ENCODE data around the gene MAP4K2. TPM values are rescaled to one million over a fixed set of nuclear protein-coding genes. Genes with fewer than 3 reads are reported as not detected.

The MAP4K2 gene
- total and polyA plus RNA-seq, 2 experiments from 2014 or later, result 9.9 to 42.6 TPM

DNA sequence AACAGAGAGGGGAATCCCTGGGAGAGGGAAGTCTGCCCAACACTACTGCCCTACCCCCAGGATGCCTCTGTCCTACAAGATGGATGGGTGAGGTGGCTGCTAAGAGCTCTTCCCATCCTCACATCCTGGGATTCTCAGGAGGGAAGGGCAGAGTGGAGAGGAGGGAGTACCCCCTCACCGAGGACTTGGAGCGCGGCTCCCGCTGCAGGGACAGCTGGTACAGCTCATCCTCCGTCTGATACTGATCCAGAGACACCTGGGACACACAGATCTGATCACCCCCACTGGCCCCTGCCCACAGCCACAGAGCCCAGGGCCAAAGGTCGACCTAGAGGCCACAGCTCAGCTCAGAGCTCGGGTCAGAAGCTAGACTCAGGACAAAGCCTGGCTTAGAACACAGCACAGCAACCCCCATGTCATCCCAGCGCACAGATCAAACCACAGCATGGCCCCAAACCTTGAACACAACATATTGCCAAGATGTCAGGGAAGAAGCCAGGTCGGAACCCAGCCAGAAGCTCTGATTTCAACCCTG, 67.2 kb downstream of the MAP4K2 start (continued):
- TF ChIP-seq ZNF462 (CRISPR knock-in tag; IDR thresholded peaks at IDR 0.05) (no peak), CREB1 (CRISPR knock-in tag; IDR thresholded peaks at IDR 0.05; ENCODE audit: low read depth) (no peak), POLR2AphosphoS5 (IDR thresholded peaks at IDR 0.05; ENCODE audit: low read depth) (no peak)

Other genes starting within 250 kb of the MAP4K2 start
- gene SLC22A11, start 247.3 kb downstream of the MAP4K2 start, total RNA-seq (2014; rRNA removed; shearing (Covaris generic)), result not detected in 2 replicates
- not detected in 2 replicates for gene SLC22A11, start 247.3 kb downstream of the MAP4K2 start, polyA plus RNA-seq (2016; fragmentation: Nextera tagmentation; extraction: Ambion mirVana)
- not detected in 2 replicates for gene SLC22A12, start 212.0 kb downstream of the MAP4K2 start, total RNA-seq (2014; rRNA removed; shearing (Covaris generic))
- not detected in 2 replicates for gene SLC22A12, start 212.0 kb downstream of the MAP4K2 start, polyA plus RNA-seq (2016; fragmentation: Nextera tagmentation; extraction: Ambion mirVana)
- gene NRXN2, start 80.0 kb downstream of the MAP4K2 start, total RNA-seq (2014; rRNA removed; shearing (Covaris generic)), result 17.0 and 22.1 TPM in 2 replicates
- 3.4 and 5.7 TPM in 2 replicates for gene NRXN2, start 80.0 kb downstream of the MAP4K2 start, polyA plus RNA-seq (2016; fragmentation: Nextera tagmentation; extraction: Ambion mirVana)
- 30.1 and 34.4 TPM in 2 replicates for gene RASGRP2, start 59.1 kb downstream of the MAP4K2 start, total RNA-seq (2014; rRNA removed; shearing (Covaris generic))
- gene RASGRP2, start 59.1 kb downstream of the MAP4K2 start, polyA plus RNA-seq (2016; fragmentation: Nextera tagmentation; extraction: Ambion mirVana), result 50.4 and 60.5 TPM in 2 replicates
- 3.9 and 4.4 TPM in 2 replicates for gene PYGM, start 43.2 kb downstream of the MAP4K2 start, total RNA-seq (2014; rRNA removed; shearing (Covaris generic))
- 1.5 and 2.8 TPM in 2 replicates for gene PYGM, start 43.2 kb downstream of the MAP4K2 start, polyA plus RNA-seq (2016; fragmentation: Nextera tagmentation; extraction: Ambion mirVana)
- 235 and 252 TPM in 2 replicates for gene SF1, start 24.7 kb downstream of the MAP4K2 start, total RNA-seq (2014; rRNA removed; shearing (Covaris generic))
- gene SF1, start 24.7 kb downstream of the MAP4K2 start, polyA plus RNA-seq (2016; fragmentation: Nextera tagmentation; extraction: Ambion mirVana), result 76.9 and 82.9 TPM in 2 replicates
- gene MEN1, start 7.3 kb upstream of the MAP4K2 start, total RNA-seq (2014; rRNA removed; shearing (Covaris generic)), result 38.9 and 45.2 TPM in 2 replicates
- gene MEN1, start 7.3 kb upstream of the MAP4K2 start, polyA plus RNA-seq (2016; fragmentation: Nextera tagmentation; extraction: Ambion mirVana), result 27.2 and 31.6 TPM in 2 replicates
- 10.1 and 11.6 TPM in 2 replicates for gene CDC42BPG, start 41.4 kb upstream of the MAP4K2 start, total RNA-seq (2014; rRNA removed; shearing (Covaris generic))
- gene CDC42BPG, start 41.4 kb upstream of the MAP4K2 start, polyA plus RNA-seq (2016; fragmentation: Nextera tagmentation; extraction: Ambion mirVana), result 1.8 and 2.3 TPM in 2 replicates
- gene EHD1, start 75.4 kb upstream of the MAP4K2 start, total RNA-seq (2014; rRNA removed; shearing (Covaris generic)), result 43.8 and 69.7 TPM in 2 replicates
- 16.7 and 16.9 TPM in 2 replicates for gene EHD1, start 75.4 kb upstream of the MAP4K2 start, polyA plus RNA-seq (2016; fragmentation: Nextera tagmentation; extraction: Ambion mirVana)
- gene ATG2A, start 114.0 kb upstream of the MAP4K2 start, total RNA-seq (2014; rRNA removed; shearing (Covaris generic)), result 26.2 and 31.7 TPM in 2 replicates
- gene ATG2A, start 114.0 kb upstream of the MAP4K2 start, polyA plus RNA-seq (2016; fragmentation: Nextera tagmentation; extraction: Ambion mirVana), result 8.7 and 9.2 TPM in 2 replicates
- 3.3 and 5.8 TPM in 2 replicates for gene PPP2R5B, start 121.5 kb upstream of the MAP4K2 start, total RNA-seq (2014; rRNA removed; shearing (Covaris generic))
- gene PPP2R5B, start 121.5 kb upstream of the MAP4K2 start, polyA plus RNA-seq (2016; fragmentation: Nextera tagmentation; extraction: Ambion mirVana), result 2.6 and 2.8 TPM in 2 replicates
- 0.83 TPM in 1 of 2 replicates, not detected in the other for gene GPHA2, start 132.7 kb upstream of the MAP4K2 start, total RNA-seq (2014; rRNA removed; shearing (Covaris generic))
- gene GPHA2, start 132.7 kb upstream of the MAP4K2 start, polyA plus RNA-seq (2016; fragmentation: Nextera tagmentation; extraction: Ambion mirVana), result 1.8 and 3.6 TPM in 2 replicates
- gene MAJIN, start 168.9 kb upstream of the MAP4K2 start, total RNA-seq (2014; rRNA removed; shearing (Covaris generic)), result not detected in 2 replicates
- not detected in 2 replicates for gene MAJIN, start 168.9 kb upstream of the MAP4K2 start, polyA plus RNA-seq (2016; fragmentation: Nextera tagmentation; extraction: Ambion mirVana)
- gene BATF2, start 193.8 kb upstream of the MAP4K2 start, total RNA-seq (2014; rRNA removed; shearing (Covaris generic)), result 0.58 and 1.6 TPM in 2 replicates
- 0.53 and 1.2 TPM in 2 replicates for gene BATF2, start 193.8 kb upstream of the MAP4K2 start, polyA plus RNA-seq (2016; fragmentation: Nextera tagmentation; extraction: Ambion mirVana)
- gene ARL2, start 210.9 kb upstream of the MAP4K2 start, total RNA-seq (2014; rRNA removed; shearing (Covaris generic)), result 170 and 193 TPM in 2 replicates
- 216 and 236 TPM in 2 replicates for gene ARL2, start 210.9 kb upstream of the MAP4K2 start, polyA plus RNA-seq (2016; fragmentation: Nextera tagmentation; extraction: Ambion mirVana)
- 15.6 and 21.4 TPM in 2 replicates for gene SNX15, start 224.2 kb upstream of the MAP4K2 start, total RNA-seq (2014; rRNA removed; shearing (Covaris generic))
- gene SNX15, start 224.2 kb upstream of the MAP4K2 start, polyA plus RNA-seq (2016; fragmentation: Nextera tagmentation; extraction: Ambion mirVana), result 13.0 and 13.6 TPM in 2 replicates
- gene SAC3D1, start 238.0 kb upstream of the MAP4K2 start, total RNA-seq (2014; rRNA removed; shearing (Covaris generic)), result 30.3 and 31.1 TPM in 2 replicates
- gene SAC3D1, start 238.0 kb upstream of the MAP4K2 start, polyA plus RNA-seq (2016; fragmentation: Nextera tagmentation; extraction: Ambion mirVana), result 21.6 and 21.8 TPM in 2 replicates